GM19324 (cell line): Measurements from ENCODE around the gene ADAMTSL4.
"Not testable (repeated sequence)": the region's sequence is repeated elsewhere in the genome, so short reads cannot be mapped to it uniquely, and the experiment has no call there.

ENCODE experiments used
- ATAC-seq: cut with Tn5 transposase; IDR thresholded peaks from one replicate; pipeline ENCODE4 v1.9.1; 2021; ENCODE audit warnings: mild to moderate bottlenecking, moderate library complexity; ENCODE audit not compliant: unreplicated experiment, low FRiP score

ADAMTSL4 gene

DNA sequence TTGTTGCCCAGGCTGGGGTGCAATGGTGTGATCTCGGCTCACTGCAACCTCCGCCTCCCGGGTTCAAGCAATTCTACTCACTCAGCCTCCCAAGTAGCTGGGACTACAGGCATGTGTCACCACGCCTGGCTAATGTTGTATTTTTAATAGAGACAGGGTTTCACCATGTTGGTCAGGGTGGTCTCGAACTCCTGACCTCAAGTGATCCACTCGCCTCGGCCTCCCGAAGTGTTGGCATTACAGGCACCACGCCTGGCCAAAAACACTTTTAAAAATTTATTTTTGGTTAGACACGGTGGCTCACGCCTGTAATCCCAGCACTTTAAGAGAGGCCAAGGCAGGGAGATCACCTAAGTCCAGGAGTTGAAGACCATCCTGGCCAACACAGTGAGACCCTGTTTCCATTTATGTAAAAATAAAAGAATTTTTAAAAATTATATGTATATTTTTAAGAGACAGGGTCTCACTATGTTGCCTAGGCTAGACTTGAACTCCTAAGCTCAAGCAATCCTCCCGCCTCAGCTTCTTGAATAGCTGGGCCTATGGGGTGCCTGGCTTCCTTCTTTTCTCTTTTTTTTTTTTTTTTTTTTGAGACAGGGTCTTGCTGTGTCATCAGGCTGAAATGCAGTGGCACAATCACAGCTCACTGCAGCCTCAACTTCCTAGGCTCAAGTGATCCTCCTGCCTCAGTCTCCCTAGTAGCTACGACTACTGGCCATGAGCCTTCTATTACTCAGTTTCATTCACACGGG lies 16.2 kb downstream of the ADAMTSL4 start:
- ATAC-seq: not testable (repeated sequence)

- ATAC-seq: no peak
These were observed 17.6 kb downstream of the ADAMTSL4 start for GRCh38 chr1:150566589-150567340.

GRCh38 chr1:150567341-150567716 lies 18.1 kb downstream of the ADAMTSL4 start:
- no peak for ATAC-seq

DNA sequence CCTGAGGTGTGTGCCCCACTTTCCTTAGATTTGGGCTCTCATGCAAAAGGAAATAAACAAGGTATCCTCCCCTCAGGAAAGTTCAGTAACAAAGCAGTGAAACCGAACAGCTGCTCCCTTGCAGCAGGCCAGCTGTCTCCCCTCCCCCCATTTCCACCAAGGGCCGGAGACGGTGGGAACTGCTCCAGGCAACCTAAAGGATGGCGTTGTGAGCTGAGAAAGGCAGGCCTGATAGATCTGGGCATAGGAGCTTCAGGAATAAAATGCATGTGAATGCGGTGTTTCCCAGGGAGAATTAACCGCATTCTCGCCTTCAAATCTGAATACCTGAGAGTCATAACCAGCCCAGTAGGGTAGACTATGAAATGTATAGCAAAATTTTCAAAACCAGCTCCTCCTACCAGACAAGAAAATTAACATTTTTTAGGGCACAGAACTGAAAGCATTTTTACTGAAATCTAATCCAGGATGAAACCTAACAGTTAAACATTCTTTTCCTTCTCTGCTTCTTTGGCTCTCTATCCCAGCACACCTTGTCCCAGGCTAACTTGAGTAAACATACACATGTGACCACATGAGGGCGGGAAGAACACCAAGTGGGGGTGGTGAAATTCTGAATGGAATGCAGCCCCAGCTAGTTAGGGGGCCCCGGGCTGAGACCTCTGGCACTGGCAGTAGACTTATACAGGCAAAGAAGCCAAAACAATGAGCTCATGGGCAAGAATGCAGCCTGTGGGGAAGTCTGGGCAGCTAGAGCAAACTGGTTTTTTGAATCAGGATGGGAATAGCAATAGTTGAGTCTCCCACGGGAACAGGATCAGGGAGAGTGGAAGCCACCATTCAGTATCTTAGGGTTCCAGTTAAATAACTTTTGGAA lies 18.7 kb downstream of the ADAMTSL4 start:
- no peak for ATAC-seq

GRCh38 chr1:150568594-150568966 lies 19.4 kb downstream of the ADAMTSL4 start:
- ATAC-seq: no peak

DNA sequence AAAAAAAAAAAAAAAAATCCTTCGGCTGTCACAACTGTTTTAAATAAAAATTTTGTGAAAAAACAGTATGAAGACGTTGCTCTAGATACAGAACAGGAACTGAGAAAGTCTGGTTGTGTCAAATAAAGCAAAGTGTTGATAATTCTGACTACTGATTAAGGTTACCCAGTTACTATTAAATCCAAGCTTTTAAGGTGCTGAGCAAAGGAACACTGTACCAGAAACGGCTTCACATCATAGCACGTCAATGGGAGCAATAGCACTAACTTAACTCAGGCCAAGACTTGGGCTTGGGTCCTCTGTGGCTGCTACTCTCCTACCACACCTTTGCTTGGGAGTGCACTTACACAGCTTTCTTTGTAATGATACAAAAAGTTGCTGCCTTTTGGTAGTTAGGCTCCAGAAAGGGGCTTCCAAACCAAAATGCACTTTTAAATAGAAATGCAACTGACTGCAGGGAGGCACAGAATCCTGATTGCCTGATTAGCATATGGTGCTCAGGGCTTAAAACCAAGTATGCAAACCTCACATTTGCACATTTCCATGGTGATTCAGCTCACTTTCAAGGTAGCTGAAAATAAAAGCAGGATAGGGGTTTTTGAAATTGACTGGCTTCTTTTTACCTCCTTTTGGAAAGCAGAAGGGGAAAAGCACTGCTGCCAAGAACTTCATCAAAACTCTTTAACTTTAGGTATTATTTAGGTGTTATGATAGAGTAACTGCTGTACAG lies 23.9 kb downstream of the ADAMTSL4 start:
- no peak for ATAC-seq

DNA sequence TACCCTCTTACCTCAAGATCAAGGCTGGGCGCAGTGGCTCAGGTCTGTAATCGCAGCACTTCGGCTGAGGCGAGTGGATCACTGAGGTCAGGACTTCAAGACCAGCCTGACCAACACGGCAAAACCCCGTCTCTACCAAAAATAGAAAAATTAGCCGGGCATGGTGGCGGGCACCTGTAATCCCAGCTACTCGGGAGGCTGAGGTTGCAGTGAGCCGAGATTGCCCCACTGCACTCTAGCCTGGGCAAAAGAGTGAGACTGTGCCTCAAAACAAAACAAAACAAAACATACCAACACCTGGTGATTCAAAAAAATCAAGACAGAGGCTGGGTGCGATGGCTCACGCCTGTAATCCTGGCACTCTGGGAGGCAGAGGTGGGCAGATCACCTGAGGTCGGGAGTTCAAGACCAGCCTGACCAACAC lies 24.5 kb downstream of the ADAMTSL4 start:
- not testable (repeated sequence) for ATAC-seq

GRCh38 chr1:150574260-150575071 lies 25.3 kb downstream of the ADAMTSL4 start:
- no peak for ATAC-seq

DNA sequence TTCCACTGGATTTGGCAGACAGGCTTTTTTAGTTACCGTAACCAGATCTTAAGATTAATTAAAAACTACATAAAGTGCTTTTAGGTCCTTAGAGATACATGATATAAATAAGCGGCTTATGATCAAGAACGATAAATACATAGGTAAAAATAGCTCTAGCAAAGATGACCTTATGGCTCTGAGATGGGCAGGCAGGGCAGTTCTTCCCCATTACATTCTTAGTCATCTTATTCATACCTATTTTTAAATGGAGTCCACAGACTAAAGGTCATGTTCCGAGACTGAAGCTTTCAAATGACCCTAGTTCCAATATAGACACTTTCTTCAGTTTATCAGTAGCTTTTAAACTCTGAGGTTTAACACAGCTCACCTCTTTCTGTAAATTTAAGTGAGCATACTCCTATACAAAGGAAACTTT lies 25.9 kb downstream of the ADAMTSL4 start:
- no peak for ATAC-seq

DNA sequence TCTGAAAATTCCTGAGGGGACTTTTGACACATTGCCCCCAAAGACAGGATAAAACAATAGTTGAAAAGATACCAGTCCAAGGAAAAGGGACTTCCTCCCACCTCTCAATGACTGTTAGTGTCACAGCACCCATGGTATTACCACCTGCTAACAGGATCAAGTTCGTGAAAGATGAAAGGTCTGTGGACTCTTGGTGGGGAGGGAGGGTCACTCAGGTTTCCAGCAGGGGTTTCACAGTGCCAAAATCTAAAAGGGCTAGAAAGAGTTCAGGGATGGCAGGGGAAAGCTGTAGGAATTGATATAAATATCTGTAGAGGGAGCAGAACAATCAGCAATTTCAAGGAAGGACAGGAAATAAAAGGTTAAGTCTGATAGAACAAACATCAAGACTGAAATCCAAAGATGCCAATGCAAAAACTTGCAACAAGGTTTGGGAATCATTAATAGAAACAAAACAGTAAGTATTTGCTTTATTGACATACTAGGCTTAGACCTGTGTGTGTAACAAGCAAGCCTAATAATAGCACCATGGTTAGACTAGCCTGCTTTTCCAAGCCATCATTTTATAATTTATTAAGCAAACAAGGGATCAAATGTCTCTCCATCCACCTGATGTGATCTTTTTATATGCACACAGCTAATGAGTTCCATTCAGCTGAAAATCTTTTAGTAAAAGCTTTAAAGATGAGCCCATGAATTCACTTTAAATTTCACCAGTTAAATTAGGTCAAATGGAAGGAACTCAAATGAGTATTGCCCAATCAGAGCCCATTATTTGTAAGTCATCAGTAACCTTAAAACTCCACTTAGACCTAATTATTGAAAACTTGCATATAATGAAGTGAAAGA lies 26.5 kb downstream of the ADAMTSL4 start:
- ATAC-seq: no peak

DNA sequence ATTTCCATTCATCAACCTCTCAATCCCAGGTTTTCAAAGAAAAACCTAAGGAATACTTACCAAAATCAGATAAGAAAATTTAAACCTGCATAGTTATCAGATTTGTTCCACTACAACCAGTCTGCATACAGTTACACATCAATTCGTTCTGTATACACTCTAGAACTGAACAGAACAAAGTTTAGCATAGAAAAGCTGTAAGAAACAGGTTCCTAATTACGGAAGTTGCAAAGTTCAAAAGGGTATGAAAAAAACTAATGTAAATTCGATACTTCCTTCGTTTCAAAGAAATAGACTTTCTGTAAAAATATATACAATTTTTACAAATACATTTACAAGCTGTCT lies 27.1 kb downstream of the ADAMTSL4 start:
- no peak for ATAC-seq

- no peak for ATAC-seq
These were observed 27.8 kb downstream of the ADAMTSL4 start for GRCh38 chr1:150576794-150577556.

- no peak for ATAC-seq
These were observed 28.5 kb downstream of the ADAMTSL4 start for GRCh38 chr1:150577557-150578271.

- no peak for ATAC-seq
These were observed 29.3 kb downstream of the ADAMTSL4 start for GRCh38 chr1:150578272-150579109.

GRCh38 chr1:150579110-150579944 lies 30.1 kb downstream of the ADAMTSL4 start, which contains the start of gene MCL1:
Gene MCL1 (minus strand): TSS chr1:150579610. CDS start chr1:150579530, 80 bp downstream.
- peak; percentile 94 for ATAC-seq
